ENCODE measurements around the gene PAX2.

Gene PAX2

DNA sequence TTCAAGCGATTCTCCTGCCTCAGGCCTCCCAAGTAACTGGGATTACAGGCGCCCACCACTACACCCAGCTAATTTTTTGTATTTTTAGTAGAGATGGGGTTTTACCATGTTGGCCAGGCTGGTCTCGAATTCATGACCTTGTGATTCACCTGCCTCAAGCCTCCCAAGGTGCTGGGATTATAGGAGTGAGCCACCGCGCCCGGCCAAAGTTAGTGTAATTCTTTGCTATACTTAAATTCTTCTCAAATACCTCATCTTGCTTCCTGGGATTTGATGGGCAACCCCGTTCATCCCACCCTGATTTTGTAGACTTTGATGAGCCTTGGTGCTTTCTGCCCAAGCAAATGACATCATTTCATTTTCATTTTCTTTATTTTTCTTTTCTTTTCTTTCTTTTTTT lies 54.5 kb downstream of the PAX2 start:
- DNase-seq, result no peak

DNA sequence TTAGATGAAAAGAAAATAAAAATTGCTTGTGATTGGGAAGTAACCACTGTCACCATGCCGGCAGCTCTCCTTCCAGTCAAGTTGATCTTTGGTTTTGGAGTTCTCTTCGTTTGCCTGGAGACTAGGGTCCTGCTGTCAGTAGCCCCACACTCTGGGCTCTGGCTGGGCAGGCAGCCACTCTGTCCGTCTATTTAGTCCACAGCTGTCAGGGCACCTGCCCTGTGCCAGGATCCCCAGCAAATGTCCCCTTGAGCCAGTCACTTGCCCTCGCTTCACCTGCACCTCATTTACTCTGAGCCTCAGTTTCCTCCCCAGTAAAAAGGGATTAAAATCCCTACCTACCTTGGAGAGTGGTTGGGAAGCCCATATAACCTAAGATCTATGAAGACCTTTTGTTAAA lies 55.5 kb downstream of the PAX2 start:
- DNase-seq, result no peak

DNA sequence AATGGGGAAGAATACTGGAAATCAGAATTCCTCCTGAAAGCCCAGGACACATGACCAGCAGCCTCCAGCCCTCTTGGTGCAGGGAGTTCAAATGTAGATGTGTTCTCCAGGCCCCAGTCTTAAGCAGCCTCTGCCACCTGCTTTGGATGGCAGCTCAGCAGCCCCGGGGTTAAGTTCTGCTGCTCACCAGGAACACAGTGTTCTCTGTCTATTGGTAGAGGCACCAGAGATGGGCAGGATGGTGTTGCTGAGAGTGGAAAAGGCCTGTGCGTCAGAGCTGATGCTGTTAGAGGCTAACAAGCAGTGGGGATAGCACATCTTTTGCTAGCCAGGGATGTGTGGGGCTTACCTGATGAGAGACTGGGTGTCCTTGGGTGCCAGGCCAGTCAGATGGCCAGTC lies 56.8 kb downstream of the PAX2 start:
- no peak for DNase-seq

DNA sequence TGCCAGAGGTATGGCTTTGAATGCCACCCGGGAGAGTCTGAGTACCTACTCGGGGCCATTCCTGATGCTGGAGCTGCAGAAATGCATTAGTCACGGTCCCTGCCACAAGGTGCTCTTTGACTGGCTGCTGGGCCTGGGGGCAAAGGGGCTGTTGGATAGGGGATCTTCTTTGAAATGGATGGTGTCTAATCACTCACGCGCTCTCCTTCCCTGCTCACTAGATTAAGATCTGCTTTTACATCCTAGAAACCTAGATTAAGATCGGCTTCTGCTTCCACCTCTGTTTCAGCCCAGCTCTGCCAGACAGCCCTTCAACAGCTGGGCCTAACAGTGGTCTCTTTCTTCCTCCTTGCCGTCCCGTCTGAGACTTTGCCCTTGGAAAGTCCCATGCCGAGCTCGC lies 57.2 kb downstream of the PAX2 start:
- no peak for DNase-seq

DNA sequence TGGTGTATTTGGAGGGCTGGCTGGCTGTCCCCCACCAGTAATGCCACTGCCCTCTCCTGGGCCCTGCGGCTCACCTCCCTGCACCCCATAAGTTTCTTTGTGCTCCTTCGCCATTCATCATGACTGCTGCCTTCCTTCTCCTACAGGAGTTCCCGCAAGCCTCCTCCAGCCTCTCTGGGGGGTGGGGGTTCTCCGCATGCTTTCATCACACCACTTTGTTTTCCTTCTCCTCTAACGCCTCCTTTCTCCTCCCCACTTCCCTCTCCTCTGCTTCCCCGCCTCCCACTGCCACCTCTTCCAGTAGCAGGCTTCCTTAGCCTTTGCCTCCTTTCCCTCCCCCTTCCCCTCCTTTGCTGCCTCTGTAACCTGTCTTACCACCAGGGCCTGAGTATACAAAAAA lies 58.1 kb downstream of the PAX2 start:
- DNase-seq, result no peak

DNA sequence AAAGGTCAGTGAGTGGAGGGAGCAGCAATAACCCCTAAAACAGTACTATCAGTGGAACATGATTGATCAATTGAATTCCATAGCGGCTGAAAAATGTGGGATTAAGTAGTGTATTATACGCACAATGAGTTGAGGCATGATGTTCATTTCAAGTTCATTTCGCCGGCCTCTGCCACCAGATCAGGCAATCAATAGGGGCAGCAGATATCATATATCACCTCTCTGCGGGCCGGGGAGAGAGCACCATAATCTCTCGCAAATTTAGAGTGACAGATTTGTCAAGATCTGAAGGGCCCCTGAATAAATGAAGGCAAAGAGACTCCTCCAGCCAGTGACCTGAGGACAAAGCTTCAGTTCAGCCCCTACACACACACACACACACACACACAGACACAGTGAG lies 58.5 kb downstream of the PAX2 start:
- no peak for DNase-seq

DNA sequence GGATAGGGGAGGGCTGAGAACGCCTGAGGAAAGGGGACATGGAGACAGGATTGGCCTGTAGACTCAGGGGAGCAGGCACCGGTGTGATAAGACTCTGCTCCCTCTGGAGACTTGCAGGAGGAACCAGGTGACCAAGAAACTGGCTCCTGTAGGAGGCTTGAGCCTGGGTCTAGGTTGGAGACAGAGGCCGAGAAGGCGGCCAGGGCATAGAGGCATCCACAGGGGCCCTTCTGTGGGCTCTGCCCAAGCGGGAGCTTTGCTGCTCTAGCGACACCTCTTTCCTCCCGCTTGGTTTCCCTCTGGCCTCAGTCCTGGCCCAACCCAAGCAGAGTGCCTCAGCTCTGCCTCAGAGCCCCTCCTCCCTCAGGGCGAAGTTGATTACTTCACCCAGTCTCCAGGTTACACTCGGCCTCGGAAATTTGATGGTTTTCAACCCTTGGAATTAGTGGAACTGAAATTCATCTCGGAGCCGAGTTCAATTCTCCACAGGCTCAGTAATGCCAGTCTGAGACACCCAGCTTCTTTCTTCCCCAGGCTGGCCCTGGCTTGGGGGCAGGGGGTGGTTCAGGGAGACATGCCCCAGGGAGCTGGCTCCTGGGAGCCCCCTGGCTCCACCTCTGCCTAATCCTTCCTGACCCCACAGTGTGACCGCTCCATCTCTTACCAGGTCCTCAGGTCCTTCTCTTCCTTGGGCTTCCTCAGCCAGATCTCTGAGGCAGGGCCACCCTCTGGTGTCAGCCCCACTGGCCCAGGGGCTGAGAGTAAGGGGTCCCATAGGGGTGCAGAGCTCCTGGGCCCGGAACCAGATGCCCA lies 60.4 kb downstream of the PAX2 start:
- DNase-seq, result no peak

DNA sequence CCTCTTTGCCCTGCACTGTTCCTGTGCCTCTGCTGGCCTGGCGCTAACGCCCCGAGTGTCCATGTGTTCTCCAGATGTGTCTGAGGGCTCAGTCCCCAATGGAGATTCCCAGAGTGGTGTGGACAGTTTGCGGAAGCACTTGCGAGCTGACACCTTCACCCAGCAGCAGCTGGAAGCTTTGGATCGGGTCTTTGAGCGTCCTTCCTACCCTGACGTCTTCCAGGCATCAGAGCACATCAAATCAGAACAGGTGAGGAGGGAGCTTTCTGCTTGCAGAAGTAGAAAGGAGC lies 60.9 kb downstream of the PAX2 start:
- no peak for DNase-seq

DNA sequence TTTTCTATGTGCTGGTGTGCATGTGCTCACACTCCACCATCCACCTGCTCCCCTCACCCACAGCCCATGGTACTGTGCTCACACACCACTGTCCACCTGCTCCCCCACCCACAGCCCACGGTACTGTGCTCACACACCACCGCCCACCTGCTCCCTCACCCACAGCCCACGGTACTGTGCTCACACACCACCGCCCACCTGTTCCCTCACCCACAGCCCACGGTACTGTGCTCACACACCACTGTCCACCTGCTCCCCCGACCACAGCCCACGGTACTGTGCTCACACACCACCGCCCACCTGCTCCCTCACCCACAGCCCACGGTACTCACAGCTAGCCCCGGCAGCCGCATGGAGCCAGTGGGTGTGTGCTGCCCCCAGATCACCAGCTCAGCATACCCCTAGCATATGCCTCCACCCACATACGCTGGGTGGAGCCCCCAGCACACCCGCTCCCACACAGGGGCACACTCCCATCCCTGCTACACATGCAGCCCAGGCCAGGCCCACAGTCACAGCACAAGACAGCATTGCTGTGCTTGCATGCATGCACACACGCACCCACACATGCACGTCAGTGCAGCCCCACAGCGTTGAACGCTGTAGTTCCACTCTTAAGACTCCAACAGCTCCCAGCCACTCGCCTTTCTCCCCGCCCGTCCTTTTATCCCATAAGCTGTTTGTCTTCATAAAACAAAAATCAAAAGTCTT lies 62.0 kb downstream of the PAX2 start:
- DNase-seq, result no peak

DNA sequence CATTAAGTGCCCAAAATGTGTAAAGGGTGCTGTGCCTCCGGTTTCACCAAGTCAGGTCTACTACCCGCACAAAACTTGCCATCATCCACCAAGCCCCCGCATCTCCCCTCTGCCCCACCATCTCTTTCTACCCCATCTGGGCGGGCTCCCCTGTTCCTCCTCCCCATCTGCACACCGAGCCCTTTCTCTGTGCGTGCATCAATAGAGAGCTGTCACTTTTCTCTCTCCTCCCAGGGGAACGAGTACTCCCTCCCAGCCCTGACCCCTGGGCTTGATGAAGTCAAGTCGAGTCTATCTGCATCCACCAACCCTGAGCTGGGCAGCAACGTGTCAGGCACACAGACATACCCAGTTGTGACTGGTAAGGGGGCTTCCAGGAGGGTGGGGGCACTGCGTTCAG lies 63.5 kb downstream of the PAX2 start:
- DNase-seq, result no peak

DNA sequence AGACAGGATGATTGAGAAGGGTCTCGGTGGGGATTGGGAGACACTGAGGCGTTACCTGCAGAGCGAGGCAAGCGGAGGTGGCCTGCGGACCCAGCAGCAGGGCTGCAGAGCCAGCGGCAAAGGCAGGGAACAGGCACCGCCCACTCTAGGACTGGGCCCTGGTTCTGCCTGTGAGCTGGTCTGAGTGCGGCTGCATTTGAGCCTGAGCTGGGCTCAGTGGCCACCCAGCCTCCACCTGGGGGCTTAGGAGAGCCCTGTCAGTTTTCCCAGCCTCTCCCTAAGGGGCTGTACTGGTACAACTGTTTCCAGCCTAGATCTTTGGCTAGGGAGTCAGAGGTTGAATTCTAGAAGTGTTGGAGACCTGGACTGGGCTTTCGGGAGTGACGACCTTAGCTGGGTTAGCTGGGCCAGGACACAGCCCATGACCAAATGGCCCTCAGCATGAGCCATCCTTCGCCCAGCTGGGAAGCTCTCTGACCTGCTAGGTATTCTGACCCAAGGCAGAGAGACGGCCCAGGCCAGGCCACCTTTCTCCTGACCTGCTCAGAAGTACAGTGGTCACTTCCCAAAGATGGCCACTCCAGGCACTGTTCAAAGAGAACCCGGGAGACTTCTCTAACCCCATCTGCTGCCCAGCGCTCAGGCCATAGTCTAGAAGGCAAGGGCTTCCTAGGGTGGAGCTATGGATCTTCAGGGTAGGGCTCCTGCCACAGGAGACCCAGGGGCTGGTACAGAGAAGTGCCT lies 64.9 kb downstream of the PAX2 start:
- no peak for DNase-seq

DNA sequence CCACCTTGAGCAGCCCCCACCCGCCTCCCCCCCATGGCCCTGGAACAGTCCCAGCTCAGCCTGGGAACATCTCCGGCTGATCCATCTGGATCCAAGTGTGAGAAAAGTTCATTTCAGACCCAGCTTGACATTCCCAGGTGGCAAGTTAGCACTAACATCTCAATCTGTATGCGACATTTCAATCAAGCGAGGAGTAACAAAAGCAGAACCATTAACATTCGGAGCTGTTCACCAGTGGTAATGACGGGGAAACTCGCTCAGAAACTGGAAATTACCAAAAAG lies 65.4 kb downstream of the PAX2 start:
- no peak for DNase-seq

DNA sequence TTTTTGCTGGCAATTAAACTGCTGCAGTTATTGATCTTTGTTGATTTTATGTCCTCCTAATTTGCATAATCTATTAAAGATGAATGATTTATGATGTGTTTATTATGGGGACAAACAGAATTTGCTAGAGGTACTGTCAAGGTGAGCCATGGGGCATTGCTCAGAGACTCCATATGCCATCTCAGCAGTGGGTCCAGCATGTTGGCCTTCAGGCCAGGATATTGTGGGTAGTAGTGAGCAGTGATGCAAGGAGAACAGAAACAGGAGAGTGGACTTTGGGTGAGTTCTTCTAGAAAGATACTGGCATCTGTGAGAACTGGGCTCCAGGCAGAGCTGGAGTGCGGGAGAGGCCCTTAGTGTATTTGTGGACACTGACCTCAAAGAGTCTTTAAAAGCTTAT lies 65.9 kb downstream of the PAX2 start:
- no peak for DNase-seq

DNA sequence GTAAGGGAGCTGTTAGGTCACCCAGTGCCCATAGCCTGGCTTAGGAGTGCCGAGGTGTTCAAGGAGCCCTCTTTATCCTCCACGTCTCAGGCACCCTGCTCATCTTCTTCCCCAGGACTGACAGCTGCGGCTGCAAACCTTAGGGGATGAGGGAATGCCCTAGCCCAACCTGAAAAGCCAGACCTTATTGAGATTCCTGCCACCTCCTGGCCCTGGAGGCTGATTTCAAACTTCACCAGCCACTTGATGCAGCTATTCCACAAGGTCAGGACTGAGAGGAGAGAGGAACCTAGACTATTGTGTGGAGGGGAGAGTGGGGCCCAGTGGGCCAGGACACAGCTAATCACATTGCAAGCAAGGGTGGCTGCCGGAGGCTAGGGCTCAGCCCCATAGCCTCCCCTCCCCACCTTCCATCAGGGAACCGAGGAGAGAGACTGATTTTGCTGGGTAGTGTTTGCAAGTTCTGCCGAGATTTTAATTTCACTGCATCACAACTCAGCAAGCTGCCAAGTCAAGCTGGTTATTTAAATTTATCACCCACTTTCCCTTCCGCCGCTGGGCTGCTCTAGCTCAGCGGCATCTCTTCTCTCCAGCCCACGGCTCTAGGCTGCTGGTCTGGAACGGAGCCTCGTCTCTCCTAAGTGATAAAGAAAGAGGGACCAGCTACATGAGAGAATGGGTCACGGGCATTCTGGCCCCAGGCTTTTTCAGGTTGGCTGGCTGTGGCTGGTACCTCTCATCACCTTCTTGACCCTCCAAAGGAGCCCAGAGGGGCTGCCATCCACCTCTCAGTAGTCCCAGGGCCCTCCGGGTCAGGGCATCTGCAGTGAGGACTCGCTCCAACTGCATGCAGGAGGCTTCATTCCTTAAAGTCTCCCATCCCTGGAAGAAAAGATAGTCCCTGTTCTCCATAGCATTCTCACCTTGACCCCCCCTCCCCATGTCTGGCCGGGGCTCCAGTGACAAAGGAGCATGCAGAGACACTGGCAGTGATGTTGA lies 66.7 kb downstream of the PAX2 start:
- DNase-seq, result no peak

DNA sequence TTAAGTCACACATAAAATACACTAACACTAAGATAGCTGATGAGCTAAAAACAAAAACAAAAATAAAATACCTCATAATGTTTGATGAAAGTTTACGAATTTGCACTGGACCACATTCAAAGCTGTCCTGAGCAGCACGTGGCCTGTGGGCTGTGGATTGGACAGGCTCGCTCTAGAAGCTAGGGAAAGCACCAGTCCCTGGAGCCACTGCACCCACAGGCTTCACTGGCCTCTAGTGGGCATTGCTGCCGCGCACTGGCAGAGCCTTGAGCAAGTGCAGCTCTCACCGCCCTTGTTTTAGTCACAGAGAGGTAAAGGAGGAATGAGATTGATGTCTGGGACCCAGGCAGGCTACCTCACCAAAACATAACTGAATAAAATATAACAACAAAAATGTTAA lies 67.6 kb downstream of the PAX2 start:
- DNase-seq, result no peak

DNA sequence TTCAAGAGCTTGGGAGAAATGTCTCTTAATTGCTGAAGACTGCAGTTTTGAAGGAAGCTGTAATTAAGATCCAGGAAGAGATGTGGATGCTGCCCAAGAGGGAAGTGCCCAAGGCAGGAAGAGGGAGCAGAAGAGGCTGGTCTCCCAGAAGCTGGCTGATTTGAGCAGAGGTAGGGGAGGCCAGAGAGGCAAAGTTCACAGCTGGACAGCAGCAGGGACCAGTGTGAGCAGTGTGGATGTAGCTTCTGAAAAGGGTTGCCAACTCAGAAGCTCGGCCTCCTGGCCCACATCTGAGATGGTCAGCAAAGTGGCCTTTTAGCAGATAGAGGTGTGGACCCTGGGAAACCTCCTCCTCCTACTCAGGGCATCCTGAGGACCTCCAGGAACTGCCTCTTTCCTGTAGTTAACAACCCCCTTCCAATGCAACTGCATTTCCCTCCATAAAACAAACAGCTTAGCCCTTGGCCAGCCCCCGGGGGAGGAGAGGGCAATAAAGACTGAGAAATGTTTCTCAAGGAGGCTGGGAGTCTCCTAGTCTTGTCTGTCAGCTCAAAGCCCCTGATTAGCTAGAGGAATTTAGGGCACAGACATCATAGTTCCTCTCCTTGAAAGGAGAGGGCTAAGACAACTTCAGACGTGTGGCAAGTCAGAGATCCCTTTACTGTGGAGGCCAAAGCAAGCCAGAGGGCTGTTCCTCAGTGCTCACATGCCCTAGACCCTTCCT lies 69.5 kb downstream of the PAX2 start:
- DNase-seq, result no peak

DNA sequence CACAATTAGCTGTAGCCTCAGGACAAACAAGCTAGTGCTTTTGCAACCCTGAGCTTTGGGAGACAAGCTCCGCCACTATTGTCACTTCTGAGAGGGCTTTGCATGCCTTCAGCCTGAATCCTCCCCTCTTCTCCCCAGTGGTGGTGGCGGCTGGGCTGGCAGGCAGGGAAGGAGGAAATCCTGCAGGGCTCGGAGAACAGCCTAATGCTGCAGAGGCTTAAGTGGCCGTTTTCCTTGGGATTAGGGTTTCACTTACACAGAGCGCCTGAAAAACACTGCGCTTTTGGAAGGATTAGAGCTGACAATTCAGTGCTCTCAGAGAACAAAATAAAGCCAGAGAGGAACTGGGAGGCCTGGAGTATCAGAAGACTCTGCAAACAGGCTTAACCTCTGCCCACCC lies 71.3 kb downstream of the PAX2 start:
- no peak for DNase-seq

DNA sequence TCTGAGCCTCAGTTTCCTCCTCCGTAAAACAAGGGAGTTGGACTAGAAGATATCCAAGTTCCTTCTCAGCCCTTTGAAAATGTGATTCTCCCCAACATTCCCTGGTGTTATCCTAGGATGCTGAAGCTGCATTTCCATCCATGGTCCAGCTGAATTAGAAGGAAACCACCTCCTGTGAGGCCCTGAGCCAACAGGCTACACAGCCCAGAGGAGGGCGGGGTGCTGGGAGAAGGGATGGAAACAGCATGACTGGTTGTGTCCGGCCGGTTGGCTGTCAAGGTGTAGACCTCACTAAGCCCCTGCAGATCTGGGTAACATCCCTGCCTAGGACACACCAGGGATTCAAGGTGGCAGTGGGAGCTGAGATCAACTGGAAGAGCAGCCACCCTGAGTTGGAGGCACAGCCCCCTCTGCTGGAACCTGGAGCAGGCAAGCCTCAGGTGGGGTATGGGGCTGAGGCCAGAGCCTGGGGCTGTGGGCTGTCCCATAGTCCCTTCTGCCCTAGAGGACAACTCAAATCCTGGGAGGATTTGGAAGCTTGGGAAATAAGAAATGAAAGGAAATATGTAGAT lies 72.0 kb downstream of the PAX2 start:
- DNase-seq, result no peak

DNA sequence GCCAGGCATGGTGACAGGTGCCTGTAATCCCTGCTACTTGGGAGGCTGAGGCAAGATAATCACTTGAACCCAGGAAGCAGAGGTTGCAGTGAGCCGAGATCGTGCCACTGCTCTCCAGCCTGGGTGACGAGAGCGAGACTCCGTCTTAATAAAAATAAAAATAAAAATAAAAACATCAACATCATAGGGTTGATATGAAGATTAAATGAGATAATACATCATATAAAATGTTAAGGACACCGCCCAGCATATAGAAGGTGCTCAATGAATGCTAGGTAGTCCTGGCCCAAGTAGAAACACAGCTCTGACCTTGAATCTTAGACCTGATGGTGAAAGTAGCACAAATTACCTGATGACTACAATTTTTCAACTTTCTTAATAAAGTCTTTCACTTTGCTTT lies 74.0 kb downstream of the PAX2 start:
- DNase-seq, result no peak

DNA sequence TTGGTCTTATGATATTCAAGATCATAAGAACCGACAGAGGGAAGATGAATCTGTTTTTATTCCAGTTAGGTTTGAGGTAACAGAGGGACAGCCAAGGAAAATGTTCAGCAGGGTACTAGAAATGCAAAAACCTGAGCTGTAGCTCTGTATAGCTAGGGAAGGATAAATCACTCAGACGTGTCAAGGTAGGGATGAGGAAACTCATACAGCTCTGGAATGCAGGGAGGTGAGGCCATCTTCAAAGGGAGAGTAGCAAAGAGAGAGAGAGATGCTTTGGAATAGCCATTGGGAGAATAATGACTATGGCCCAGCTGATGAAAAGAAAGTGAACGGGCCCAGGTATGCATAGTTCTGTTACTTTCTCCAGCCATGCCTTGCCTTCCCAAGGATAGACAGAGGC lies 77.8 kb downstream of the PAX2 start:
- DNase-seq, result no peak

DNA sequence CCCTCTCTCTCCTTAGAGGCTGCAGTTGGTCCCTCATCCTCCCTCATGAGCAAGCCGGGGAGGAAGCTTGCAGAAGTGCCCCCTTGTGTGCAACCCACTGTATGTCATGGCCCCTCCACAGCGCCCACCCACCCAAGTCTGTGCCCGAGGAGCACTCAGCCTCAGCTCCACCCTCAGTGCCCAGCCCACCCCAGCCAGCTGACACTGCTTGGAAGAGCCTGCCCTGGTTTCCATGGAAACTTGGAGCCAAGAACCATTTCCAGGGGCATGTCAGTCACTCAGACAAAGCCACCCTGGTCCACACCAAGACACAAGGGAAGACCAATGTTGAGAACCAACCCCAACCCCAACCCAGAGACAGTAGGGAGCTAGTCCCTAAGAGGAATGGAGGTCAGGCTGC lies 79.5 kb downstream of the PAX2 start:
- DNase-seq, result no peak

DNA sequence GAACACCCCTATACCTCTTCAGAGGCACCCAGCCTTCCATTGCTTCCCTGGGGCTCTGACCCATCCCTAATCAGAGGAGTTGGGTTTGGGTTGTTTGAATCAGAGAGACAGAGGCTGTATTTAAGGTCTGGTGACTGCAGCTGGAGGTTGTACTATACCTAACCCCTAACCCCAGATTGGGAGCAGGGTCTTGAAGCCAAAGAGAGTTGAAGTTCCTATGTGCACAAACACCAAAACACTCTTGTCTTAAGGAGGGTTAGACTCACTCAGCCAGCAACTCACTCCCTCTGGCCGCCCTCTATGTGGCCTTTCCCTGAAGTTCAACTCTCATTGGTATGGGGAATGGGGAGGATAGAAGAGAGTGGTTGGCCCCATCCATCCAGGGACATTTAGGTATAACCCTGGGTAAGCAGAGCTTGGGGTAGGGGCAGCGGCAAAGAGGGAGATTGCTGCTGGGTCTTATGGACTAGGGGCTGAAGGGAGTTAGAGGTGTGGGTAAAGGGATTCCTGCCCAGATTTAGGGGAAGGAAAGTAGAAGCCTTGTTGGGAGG lies 80.0 kb downstream of the PAX2 start:
- no peak for DNase-seq
